ENCODE measurements around the gene GPR37.

GPR37 gene, protein sequence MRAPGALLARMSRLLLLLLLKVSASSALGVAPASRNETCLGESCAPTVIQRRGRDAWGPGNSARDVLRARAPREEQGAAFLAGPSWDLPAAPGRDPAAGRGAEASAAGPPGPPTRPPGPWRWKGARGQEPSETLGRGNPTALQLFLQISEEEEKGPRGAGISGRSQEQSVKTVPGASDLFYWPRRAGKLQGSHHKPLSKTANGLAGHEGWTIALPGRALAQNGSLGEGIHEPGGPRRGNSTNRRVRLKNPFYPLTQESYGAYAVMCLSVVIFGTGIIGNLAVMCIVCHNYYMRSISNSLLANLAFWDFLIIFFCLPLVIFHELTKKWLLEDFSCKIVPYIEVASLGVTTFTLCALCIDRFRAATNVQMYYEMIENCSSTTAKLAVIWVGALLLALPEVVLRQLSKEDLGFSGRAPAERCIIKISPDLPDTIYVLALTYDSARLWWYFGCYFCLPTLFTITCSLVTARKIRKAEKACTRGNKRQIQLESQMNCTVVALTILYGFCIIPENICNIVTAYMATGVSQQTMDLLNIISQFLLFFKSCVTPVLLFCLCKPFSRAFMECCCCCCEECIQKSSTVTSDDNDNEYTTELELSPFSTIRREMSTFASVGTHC

DNA sequence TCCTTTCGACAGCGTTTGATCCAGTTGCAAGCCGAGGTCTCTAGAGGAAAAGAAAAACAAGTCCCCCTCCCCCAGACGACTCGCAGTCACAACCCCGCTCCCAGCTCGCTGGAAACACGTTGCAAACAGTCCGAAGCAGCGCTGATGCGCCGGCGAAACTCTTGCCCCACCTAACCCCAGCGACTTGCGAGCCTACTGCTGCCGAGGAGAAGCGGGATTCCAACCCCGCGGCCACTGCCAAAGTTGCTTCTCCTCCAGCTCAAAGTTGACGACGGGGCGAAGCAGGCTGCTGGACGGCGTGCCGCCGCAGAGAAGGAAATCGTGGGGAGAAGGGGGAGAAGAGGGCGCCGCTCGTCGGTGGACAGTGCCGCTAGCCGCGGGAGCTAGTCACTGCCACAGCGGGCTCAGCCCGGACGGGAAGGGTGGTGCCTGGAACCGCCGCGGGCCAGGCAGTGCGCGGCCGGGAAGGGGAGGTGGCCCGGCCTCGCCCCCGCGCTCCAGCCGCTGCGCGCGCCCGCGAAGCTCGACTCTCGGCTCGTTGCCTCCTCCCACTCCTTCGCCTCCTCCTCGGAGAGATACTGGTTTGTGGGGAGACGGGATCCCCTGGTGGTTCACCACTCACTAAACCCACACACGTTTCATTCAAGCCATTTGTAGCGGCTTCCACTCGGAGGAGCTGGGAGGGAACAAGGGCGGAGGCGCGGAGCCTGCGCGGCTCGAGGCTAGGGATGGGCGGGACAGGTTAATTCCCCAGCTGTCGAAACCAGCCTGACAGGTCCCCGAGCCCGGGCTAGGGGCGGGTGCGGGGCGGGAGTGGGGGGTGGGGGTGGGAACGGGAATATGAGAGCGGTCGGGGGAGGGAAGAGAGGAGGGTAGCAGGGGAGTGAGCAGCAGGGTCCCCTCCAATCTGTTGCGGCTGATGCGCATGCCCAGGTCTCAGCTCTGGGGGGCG lies at the start of gene GPR37:
GPR37 (minus strand) TSS at position 392 of the 952 bp plus-strand sequence. CDS start 816 bp downstream, outside the sequence.
- peak; percentile 12 for DNase-seq

DNA sequence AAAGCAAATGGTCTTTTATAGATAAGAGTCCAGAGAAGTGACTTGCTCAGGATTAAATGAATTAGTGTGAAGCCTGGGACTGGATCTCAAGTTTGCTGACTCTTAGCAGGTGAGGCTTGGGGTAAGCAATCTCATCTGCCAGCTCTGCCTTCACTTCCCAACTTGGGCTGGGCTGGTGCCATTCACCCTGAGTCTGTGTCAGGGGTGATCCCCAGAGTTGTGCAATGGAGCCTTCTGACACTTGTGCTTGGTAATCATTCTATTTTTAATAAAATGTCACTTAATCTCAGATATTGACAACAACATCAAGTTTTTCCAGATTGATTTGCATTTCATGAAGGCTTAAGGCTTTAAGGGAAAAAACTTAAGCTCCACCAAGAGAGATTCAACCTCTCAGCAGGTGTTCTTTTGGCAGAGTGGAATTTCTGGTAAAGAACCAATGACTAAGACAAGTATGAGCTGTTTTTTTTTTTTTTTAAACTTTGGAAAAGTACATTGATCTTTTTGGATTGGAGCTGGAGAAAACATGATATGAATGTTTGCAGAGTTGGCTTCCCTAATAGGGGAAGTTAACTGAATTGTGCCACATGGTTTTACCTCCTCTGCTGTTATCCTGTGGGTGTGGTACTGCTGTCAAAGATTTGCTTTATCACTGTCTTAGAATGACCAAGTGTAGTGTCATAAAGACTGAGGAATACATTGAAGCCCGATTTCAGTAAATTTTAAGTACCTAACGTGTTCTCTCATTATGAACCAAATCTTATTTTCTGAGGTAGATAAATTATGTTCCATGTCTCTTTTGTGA lies 48.6 kb upstream of the GPR37 start:
- DNase-seq: no peak

DNA sequence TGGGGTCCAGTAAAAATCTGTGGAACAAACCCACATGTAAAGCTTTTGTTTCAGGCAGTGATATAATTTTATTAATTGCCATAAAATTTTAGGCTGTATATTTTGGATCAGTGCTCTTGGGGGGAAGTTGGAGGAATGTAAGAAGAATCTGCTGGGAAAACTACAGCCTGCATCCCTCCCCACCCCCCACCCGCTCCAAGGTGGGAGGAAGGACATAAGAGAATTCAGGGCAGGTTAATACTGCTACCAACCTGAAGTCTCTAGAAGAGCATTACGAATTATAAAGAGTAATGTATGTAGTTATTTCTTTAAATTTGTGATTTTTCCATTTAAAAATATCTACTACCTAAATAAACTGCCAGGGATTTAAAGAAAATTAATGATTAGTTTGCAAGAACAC lies 47.2 kb upstream of the GPR37 start:
- no peak for DNase-seq

DNA sequence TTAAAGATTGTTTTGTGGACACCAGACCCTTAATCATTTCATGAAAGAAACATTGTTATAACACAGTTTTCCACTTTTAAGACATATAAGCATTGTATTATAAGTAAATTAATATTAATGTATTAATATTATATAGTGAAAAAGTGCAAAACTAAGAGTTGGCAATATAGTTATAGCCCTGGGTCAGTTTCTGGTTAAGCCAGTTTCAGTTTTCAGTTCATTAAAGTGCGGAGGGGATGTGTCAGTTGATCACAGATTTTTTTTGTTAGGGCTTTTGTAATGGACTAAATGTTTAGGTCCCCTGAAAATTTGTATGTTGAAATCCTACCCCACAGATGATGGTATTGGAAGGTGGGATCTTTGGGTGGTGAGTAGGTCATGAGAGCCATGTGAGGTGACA lies 45.7 kb upstream of the GPR37 start:
- no peak for DNase-seq

DNA sequence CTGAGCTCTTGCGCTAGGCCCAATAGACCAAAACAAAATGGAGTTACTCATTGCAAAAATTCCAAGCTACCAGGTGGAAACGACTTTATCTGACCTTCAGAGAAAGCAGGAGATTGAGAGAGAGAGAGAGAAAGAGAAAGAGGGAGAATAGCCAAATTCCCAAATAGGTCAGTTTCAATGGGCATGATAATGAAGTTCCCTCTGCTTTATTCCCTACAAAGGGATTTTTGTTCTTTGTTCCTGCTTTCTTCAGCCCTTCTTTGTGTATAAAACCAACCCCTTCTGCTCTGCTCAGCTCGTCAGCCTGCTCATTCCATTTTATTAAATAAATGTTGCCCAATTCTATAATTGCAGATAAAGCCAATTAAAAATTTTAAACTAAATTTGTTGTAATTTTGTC lies 45.0 kb upstream of the GPR37 start:
- no peak for DNase-seq

DNA sequence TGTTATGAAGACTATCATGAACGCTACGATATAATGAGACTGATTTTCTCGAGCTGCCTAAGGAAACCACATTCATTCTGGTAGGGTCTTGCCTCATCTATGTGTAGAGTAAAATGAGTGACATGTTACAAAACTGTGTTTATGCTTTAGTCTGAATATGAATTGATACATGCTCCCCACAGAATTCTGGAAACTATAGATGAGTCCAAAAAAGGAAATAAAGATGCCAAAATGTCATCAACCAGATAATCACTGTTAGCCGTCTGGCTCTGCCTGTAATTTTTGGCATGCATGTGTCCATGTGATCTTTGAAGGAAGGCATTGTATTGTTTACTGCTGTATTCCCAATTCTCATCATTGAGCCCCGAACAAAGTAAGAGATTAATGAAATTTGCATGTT lies 42.6 kb upstream of the GPR37 start:
- no peak for DNase-seq

DNA sequence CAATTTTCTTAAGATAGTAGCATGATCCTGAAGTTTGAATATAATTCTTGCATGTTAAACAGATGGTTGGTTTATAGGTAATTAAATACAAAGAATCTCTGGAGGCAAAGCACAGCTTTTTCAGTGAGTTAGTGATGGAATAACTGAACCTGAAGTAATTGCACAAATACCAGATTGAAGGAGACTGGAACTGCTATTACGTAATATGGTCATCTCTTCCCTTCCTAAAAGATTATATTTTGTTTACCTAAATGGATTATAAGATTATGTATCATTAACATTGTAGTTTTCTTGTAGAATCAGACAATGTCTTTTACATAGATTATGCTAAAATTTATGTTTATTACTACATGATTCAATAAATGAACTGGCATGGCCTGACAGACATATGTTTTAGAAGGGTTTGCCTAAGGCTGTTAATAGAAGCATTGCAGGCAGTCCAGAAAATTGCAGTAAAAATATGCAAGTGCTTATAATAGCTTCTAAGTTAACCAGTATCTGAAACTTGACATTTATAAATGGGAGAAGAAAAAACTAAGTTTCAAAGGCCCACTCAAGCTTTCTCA lies 35.8 kb upstream of the GPR37 start:
- DNase-seq: no peak

DNA sequence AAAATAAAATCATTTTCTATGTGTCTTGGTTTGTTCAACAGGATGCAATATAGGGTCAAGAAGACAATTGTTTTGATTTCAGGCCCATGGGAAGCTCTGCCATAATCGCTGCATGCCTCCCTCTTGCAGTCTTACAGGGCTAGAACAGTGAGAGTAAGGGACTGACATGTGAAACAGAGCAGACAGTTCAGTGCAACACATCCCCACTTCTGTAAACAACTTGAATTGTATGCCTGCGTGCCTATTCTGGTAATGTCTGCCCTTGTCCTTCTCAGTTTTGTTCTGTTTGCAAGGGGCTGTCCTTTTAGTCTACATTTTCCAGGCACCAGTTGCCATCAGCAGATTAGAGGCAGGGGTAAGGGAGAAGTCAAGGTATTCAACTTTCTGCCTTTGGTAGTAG lies 34.8 kb upstream of the GPR37 start:
- DNase-seq: no peak

DNA sequence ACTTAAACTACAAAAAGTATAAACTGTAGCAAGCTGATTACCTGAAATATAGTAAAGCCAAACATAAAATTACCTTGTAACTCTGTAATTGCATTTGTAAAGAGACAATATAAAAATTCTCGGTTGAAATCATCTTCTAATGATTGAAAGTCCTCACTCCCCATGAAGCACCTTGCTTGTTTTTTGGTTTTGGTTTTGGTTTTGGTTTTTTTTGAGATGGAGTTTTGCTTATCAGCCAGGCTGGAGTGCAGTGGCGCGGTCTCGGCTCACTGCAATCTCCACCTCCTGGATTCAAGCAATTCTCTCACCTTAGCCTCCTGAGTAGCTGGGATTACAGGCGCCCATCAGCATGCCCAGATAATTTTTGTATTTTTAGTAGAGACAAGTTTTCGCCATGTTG lies 33.9 kb upstream of the GPR37 start:
- no peak for DNase-seq

DNA sequence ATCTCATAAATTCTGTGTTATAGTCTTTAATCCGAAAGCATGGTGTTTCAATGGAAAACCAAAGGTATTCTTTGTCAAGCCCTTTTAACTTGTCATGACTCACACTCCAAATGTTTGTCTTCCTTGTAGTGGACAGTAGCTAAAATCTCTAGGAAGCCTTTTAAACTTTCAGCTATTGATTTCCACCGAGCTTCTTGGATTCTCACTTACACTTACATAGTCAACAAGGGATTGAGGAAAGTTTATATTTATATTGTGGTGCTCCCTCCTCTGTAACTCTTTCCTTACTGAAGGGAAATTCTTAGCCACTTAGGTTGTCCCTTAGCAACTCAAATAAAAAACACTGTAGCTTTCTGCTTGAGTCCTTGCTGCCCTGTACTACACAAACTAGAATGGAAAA lies 31.2 kb upstream of the GPR37 start:
- DNase-seq: no peak

DNA sequence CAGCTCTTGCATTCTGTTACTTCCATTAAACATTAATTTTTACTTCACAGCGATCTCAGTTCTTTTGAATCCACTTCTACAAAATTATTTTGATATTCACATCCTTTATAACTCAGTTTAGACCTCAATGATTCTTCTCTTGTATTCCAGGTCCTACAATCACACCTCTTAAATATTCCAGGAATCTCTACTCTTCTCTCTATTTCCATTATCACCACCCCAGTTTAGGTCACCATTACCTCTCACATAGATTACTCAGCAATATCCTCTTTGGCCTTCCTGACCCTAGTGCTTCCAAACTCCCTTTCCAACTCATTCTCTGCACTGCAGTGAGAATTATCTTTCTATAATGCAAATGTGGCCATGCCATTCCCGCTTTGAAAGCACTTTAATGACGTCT lies 27.1 kb upstream of the GPR37 start:
- DNase-seq: no peak

DNA sequence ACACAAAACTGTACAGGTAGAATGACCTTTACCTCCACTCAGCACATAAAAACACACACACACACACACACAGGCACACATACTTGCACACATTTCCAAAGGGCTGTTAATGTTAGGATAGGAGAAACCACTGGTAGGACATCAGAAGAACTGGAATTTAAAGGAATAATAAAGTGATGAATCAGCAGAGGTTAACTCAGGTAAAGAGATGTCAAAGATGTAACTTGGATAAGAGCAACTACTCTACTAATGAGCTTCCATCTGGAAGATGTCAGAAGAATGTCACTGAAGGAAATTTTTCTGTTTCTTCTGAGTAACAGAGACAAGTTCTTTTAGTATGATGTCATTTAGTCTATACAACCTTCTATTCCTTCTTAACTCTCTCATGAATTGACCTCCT lies 26.4 kb upstream of the GPR37 start:
- DNase-seq: no peak

DNA sequence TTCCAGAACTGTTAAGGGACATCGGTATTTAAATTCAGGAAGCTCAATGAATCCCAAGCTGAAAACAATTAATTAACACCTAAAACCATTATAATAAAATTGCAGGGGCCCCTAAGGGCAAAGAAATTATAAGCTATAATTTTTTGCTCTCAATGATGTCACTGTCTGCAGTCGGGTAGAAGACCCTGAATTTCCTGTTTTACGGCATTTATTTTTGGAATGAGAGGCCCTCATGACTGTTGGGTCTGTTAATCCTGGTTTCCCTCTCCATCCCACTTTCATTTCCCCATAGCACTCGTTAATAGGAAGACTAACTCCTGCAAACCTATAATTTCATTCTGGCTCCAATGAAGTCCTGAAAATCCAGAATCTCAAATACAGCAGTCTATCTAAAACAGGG lies 25.8 kb upstream of the GPR37 start:
- DNase-seq: no peak

DNA sequence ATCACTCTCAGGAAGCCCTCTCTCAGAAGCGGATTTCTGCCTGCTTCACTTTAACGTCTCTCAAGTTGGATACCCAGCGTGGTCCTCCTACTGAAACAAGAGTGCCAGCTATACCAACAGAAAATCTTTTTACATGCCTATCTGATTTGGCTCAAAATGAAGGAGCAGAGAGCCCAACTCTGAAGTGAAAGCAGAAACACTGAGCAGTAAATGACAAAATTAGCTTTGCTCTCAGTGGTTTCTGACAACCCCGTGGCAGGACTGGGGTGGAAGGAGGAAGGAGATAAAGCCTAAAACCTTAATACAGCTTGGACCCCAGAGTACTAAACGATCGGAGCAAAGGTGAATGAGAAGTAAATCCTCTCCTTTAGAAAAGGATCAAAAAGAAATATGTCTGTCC lies 25.1 kb upstream of the GPR37 start:
- no peak for DNase-seq

DNA sequence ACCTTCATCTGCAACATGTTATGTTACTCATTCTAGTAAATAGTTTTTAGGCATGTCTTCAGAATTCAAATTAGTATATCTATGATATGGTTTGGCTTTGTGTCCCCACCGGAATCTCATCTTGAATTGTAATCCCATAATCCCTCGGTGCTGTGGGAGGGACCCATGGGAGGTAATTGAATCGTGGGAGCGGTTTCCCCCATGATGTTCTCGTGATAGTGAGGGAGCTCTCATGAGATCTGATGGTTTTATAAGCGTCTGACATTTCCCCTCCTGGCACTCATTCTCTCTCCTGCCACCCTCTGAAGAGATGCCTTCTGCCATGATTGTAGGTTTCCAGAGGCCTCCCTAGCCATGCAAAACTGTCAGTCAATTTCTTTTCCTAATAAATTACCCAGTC lies 20.4 kb upstream of the GPR37 start:
- no peak for DNase-seq

DNA sequence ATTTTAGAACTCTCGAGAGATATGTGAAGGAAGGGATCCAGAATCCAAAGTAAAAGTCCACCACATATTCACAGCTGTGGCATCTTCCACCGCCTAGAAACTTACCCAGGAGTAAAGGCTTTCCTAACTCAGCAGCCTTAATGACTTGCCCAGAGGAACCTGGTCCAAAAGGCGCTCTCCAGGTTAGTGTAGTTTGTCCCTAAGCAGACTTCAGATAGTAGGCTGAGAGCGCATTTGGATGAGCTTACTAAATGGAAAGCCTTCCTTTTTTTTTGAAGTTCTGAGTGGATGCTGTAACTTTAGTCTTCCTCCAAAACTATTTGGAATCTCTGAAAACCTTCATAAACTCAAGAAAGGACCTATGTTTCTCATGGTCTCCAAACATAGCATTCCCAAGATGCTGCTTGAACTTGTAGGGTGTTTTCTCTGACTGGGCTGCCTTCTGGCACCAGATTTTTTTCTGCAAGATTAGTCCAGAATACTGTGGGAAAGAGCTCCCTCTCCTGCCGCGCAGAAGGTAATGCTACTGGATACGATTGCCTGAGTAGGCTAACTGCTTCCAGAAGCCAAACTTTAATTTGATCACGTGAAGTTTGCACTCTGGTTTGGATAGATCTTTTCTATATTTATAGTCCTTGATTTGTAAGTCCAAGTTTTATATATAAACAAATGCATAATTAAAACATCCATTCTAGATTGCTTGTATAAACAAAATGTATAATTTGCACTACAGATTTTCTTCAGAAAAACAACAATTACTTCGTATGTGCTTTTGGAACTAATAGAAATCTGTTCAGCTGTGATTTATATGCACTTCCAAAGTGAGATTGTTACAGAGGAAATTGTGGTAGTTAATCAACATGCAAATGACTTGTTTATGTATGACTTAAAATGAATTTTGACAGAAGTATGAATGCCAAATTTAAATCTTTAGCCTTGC lies 19.6 kb upstream of the GPR37 start:
- no peak for DNase-seq

DNA sequence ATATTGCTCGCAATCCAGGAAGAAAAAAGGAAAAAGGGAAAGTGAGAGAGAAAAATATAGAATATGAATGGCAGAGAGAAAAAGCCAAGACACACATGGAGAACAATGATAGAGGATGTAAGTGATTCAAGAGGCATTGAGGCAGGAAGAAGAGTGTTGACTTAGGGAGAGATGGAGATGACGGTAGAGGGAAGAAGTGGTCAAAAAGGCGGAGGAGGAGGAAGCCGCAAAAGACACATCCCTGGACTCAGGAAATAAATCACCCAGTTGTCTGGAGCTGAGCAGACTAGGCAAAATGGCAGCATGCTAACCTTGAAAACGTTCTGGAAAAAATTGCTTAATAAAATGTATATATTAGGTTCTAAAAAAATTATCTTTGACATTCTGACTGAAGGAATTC lies 17.7 kb upstream of the GPR37 start:
- DNase-seq: no peak

DNA sequence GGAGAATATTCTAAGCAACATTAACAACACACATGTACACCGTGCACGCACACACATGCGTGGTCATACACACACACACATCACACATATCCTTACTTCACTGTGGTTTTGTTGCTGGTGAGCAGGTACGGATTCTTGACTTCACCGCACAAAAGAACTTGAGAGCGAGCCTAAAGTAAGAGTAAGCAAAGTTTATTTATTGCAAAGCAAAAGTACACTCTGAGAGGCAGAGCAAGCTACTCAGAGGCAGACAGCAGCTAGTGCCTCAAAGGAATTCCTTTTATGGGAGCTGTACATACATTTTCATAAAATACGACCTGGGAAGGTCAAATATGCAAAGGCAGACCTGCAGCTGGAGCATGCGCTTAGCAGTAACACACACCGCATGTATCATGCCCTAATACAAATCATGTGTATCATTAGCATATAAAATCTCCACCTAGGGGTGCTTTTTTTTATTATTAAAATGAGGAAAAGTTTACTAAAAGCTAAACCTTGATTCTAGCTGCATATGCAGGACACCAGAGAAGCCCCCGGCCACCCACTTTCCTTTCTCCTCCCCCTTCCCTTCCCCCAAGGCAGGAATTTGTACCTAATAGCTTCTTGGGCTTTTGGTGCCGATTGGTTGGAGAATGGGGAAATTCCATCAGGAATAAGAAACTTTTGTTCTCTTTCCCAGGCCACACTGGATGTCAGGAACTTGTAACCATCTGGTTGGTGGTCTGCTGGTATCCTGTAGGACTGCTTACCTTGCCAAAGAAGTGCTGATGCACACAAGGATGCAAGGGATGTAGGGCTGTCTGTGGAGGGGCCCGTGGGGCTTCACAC lies 16.5 kb upstream of the GPR37 start:
- no peak for DNase-seq

DNA sequence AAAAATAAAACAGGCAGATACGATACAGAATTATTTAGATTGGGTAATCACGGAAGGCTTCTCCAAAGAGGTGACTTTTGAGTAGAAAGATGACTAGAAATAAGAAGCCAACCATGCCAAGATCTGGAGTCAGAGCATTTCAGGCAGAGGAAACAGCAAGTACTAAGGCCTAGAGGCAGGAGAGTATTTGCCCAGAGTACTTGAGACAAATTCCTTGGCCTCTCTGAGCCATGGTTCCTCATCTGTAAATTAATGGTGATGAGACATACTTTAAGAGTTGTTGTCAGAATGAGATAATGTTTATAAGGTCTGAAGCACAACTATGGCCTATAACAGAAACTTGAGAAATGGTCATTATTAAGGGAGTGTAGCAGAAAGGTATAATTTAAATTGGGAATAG lies 15.8 kb upstream of the GPR37 start:
- DNase-seq: no peak

DNA sequence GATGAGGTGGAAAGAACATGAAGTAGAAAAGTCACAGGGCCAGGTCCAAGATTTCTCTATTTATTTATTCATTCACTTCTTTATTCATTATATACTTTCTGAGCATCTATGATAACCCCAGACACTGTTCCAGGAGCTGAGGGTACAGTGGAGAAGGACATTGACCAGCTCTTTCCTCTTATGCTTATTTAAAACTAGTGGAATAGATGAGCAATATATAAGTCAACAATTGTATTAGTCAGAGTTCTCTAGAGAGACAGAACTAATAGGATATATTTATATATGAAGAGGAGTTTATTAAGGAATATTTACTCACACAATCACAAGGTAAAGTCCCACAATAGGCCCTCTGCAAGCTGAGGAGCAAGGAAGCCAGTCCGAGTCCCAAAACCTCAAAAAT lies 15.0 kb upstream of the GPR37 start:
- no peak for DNase-seq
